Measurements from ENCODE around the gene UQCRC2.

GRCh38 chr16:22006636-22007035 lies 53.5 kb downstream of the UQCRC2 start:
- TF ChIP-seq EP300 (IDR thresholded peaks at IDR 0.05) (no peak), CTCF (IDR thresholded peaks at IDR 0.05) (no peak), POLR2A (IDR thresholded peaks at IDR 0.05) (no peak)
